Cardiac septum (tissue), 1 donor: Measurements from ENCODE around the gene SETD7. TPM values are rescaled to one million over a fixed set of nuclear protein-coding genes. Genes with fewer than 3 reads are reported as not detected.
"Not testable (repeated sequence)": the region's sequence is repeated elsewhere in the genome, so short reads cannot be mapped to it uniquely, and the experiment has no call there.

Experiments
- DNase-seq: peaks from one replicate; pipeline ENCODE4 v3.0.0-alpha.2; 2020; ENCODE audit warnings: low spot score
- intact Hi-C: fragments of 100-400 bp; cut with DNase I; formaldehyde crosslinking; loops from one replicate; pipeline ENCODE4 v1.14.0; 2022
- total RNA-seq: library from RNA; stranded (reverse); fragmentation: NEBNext Ultra II Directional; extraction: Animal tissue kit (Norgen Biotek cat#: 25700); gene quantifications from one replicate; pipeline ENCODE4 v1.2.1, GENCODE V29; 2021
- donor health status: DM: no; HTN: no; CAD: no.

Gene SETD7
- total RNA-seq, 1 donor from 2014 or later = 58.6 TPM

DNA sequence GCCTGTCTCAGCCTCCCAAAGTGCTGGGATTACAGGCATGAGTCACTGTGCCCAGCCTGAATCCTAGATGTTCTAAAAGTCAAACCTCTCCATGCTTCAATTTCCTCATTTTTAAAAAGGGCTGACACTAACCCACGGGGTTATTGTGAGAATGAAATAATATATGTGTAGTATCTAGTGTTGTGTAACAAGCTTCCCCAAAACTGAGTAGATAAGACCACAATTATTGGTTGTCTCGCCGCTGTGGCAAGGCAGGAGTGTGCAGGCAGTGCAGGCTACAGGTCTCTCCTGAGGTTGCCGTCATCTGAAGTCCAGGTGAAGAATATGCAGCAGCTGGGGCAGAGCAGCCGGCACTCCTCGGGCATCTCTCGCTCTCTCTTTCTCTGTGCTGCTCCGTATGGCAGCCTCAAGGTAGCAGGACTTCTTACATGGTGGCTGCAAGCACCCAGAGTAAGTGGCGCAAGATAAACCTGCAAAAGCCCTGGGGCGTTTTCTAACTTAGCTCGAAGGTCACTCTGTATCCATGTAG lies 71.2 kb downstream of the SETD7 start:
- DNase-seq = no peak
- intact Hi-C loops = no loop called here

GRCh38 chr4:139483000-139483399 lies 73.0 kb downstream of the SETD7 start:
- intact Hi-C loops = no loop called here
- no peak for DNase-seq

DNA sequence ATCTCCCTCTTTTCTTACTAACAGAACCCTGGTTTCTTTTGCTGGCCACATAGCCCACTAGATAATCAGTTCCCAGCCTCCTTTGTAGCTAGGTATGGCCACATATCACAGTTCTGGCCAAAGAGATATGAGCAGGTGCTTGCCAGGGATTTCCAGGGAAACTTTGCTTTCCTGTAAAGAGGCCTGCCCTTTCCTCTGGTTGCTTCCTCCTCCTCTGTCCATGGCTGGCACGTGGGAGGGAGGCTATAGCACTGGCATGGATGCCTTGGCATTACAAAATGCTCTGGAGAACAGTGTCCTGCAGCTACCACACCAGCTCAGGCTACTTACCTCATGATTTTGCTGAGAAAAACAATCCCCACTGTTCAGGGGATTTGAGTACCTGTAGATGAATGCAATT lies 74.6 kb downstream of the SETD7 start:
- intact Hi-C loops = no loop called here

GRCh38 chr4:139476363-139476762 lies 79.7 kb downstream of the SETD7 start:
- DNase-seq = no peak
- intact Hi-C loops = no loop called here

More for the DNA sequence above, 74.6 kb downstream of the SETD7 start:
- no peak for DNase-seq

DNA sequence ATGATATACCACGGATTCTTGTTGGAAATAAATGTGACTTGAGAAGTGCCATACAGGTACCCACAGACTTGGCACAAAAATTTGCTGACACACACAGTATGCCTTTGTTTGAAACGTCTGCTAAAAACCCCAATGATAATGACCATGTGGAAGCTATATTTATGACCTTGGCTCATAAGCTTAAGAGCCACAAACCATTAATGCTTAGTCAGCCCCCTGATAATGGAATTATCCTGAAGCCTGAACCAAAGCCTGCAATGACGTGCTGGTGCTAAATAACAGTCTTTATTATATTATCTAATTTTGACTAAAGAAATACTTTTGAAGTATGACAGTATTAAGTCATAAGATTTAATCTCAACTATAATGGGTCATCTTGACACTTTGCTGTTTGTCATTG lies 83.2 kb downstream of the SETD7 start:
- no peak for DNase-seq

GRCh38 chr4:139470997-139471665 lies 84.9 kb downstream of the SETD7 start:
- intact Hi-C loops = no loop called here
- no peak for DNase-seq

More for the DNA sequence above, 83.2 kb downstream of the SETD7 start:
- intact Hi-C loops = no loop called here

DNA sequence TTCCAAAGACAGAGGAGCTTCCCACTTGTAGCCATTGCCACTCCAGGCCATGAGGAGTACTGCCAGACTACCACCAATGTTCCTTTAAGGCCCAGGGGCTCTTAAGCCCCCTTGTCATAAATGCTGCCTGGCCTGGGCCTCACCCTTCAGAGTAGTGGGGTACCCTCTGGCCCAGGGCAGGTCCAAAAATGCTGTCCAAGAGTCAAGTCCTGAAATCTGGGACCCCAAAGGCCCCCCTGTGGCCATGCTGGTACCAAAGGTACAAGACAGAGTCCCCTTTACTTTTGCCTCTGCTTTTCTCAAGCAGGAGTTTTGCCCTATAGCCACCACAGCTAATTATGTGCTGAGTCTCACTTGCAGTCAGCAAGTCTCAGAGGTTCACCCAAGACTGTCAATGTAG lies 85.7 kb downstream of the SETD7 start:
- intact Hi-C loops = no loop called here
- no peak for DNase-seq

- DNase-seq = no peak
- intact Hi-C loops = no loop called here
These were observed 86.2 kb downstream of the SETD7 start for GRCh38 chr4:139469869-139470268.

DNA sequence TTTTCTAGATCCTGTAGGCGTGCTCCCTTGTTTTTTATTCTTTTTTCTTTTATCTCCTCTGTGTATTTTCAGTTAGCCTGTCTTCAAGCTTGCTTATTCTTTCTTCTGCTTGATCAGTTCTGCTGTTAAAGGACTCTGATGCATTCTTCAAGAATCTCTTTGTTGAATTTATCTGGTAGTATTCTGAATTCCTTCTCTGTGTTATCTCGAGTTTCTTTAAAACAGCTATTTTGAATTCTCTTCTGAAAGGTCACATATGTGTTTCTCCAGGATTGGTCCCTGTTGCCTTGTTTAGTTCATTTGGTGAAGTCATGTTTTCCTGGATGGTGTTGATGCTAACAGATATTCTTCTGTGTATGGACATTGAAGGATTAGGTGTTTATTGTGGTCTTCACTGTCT lies 86.8 kb downstream of the SETD7 start:
- intact Hi-C loops = no loop called here
- DNase-seq = no peak

- DNase-seq, intact Hi-C loops: not testable (repeated sequence)
These were observed 87.3 kb downstream of the SETD7 start for GRCh38 chr4:139468756-139469155.

GRCh38 chr4:139465922-139466321 lies 90.1 kb downstream of the SETD7 start:
- no peak for DNase-seq
- intact Hi-C loops = no loop called here

DNA sequence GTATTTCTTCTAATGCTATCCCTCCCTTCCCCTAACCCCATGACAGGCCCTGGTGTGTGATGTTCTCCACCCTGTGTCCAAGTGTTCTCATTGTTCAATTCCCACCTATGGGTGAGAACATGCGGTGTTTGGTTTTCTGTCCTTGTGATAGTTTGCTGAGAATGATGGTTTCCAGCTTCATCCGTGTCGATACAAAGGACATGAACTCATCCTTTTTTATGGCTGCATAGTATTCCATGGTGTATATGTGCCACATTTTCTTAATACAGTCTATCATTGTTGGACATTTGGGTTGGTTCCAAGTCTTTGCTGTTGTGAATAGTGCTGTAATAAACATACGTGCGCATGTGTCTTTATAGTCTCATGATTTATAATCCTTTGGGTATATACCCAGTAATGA lies 91.5 kb downstream of the SETD7 start:
- intact Hi-C loops, DNase-seq: not testable (repeated sequence)

DNA sequence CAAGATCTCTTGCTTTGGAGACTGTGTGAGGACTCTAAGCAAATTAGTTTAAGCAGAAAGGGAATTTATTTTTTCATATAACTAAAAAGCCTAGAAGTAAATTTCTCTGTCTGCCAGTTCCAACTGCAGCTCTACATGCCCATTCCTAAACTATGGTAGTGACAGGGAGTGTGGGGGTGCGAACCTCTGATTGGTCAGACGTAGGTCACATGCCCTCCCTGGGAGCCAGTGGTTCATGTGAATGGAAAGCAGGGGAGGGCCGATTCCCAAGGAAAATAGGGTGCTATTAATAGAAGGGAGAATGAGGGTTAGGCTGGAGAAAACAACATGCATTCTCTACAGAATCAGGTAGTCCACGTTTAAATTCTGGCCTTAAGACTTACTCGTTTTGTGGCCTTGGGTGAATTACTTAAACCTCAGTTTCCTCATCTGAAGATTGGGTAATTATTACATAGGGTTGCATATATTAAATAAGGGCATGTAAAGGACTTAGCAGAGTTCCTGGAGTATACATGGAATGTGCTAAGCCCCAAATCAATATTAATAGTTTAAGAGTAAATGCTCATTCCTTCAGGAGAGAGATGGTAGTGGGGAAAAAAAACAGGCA lies 94.9 kb downstream of the SETD7 start:
- no peak for DNase-seq
- intact Hi-C loops = no loop called here

DNA sequence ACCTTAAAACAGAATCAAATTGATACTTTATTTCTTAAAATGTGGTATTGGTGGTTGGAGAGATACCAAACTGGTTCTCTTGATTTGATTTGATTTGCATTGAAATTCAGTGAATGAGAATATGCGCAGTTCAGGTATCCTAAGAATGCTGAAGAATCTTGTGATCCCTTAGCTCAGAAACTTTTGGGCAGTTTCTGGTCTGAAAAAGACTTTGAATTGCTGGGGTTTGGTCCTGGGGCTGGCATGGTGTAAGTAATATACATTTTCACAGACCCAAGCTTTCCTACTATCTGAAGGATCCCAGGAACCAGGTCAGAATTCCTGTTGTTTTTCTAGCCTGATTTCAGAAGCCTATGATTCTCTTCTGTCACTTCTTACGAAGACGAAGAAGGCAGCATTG lies 95.5 kb downstream of the SETD7 start:
- intact Hi-C loops = no loop called here

DNA sequence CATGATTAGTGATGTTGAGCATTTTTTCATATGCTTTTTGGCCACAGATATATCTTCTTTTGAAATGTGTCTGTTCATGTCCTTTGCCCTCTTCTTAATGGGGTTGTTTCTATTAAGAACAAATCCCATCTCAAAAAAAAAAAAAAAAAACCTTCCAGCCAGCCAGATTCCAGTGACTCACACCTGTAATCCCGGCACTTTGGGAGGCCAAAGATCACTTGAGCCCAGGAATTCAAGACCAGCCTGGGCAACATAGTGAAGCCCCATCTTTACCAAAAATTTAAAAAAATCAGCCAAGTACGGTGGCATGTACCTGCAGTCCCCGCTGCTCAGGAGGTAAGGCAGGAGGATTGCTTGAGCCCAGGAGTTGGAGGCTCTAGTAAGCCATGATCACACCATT lies 97.0 kb downstream of the SETD7 start:
- intact Hi-C loops = no loop called here
- DNase-seq = no peak

More for the DNA sequence above, 95.5 kb downstream of the SETD7 start:
- no peak for DNase-seq

- DNase-seq = no peak
- intact Hi-C loops = no loop called here
These were observed 97.5 kb downstream of the SETD7 start for GRCh38 chr4:139458543-139458942.

DNA sequence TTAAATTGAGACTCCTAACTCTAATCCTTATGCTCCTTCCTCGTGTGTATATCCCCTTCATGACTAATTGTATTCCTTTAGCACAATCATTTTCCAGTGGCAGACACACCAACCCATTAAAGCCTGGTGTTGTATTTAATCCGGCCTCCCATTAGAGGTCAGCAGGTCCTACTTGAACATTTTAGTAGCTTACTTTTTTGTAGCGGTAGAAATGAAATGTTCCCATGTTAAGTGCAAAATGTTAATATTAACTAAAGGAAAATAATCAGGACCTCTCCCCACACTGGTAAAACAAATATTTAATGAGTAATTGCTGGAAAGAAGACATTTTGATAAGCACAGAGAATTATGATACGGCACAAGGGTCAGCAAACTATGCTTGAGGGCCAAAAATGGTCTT lies 98.7 kb downstream of the SETD7 start:
- DNase-seq = no peak
- intact Hi-C loops = no loop called here

- intact Hi-C loops = no loop called here
- DNase-seq = no peak
These were observed 100.9 kb downstream of the SETD7 start for GRCh38 chr4:139455126-139455538.

- DNase-seq = no peak
- intact Hi-C loops = loop anchor here (5.0 kb wide), 4 partner anchors 37 to 277 kb away; partner anchors contain the start of genes ELF2, NAA15, NDUFC1 and SETD7
These were observed 101.6 kb downstream of the SETD7 start, which contains the start of gene RAB33B for GRCh38 chr4:139454111-139455045. TSS of gene RAB33B (plus strand) at chr4:139454121. CDS start at chr4:139454196, 75 bp downstream.
